AG10803 (cell line): ENCODE results near the gene TCF20.

Source experiments
- DNase-seq: peaks from one replicate; pipeline ENCODE4 v3.0.0; 2010; ENCODE audit warnings: low read depth
- H3K4me3 ChIP-seq: 2 replicates; pipeline ENCODE4 v1.5.1; 2011; ENCODE audit warnings: mild to moderate bottlenecking, low read length, control low read depth
- CTCF ChIP-seq: conservative IDR thresholded peaks from 2 replicates; pipeline ENCODE4 v1.5.1; 2011; ENCODE audit warnings: mild to moderate bottlenecking, low read length, control low read depth, inconsistent platforms

The TCF20 gene

GRCh38 chr22:42277988-42278776 lies 7.7 kb upstream of the TCF20 start:
- TF ChIP-seq CTCF, result peak; percentile 20
- no peak for DNase-seq
- H3K4me3 ChIP-seq, result no peak overlapping the region

- no peak for DNase-seq
- no peak overlapping the region for H3K4me3 ChIP-seq
- no peak for TF ChIP-seq CTCF
Measured at GRCh38 chr22:42277232-42277753, 6.8 kb upstream of the TCF20 start.

- no peak for DNase-seq
- H3K4me3 ChIP-seq, result no peak overlapping the region
- TF ChIP-seq CTCF, result no peak
Measured at GRCh38 chr22:42275970-42276369, 5.5 kb upstream of the TCF20 start.

GRCh38 chr22:42275176-42275575 lies 4.7 kb upstream of the TCF20 start:
- no peak for DNase-seq
- no peak overlapping the region for H3K4me3 ChIP-seq

GRCh38 chr22:42273855-42274451 lies 3.5 kb upstream of the TCF20 start:
- H3K4me3 ChIP-seq, result no peak overlapping the region
- no peak for DNase-seq

More at GRCh38 chr22:42275176-42275575, 4.7 kb upstream of the TCF20 start:
- TF ChIP-seq CTCF, result no peak

GRCh38 chr22:42272431-42272999 lies 2.1 kb upstream of the TCF20 start:
- DNase-seq, result no peak
- TF ChIP-seq CTCF, result no peak
- H3K4me3 ChIP-seq, result no peak overlapping the region

More at GRCh38 chr22:42273855-42274451, 3.5 kb upstream of the TCF20 start:
- no peak for TF ChIP-seq CTCF
